ENCODE data around the gene TALDO1. TPM values are rescaled to one million over a fixed set of nuclear protein-coding genes. Genes with fewer than 3 reads are reported as not detected.

The TALDO1 gene
- polyA plus RNA-seq, 1 of the 3 experiments (the other 2 are of a cell fraction), result 103 TPM

- no peak overlapping the region for H2AFZ ChIP-seq (ENCODE audit: low read depth)
- peaks cover 20% of the 10 kb centered on the region for H3K79me2 ChIP-seq (ENCODE audit: insufficient read depth)
- peaks cover 18% of the 10 kb centered on the region for H3F3A ChIP-seq (replicated peaks; ENCODE audit: insufficient read depth)
- no peaks in the 10 kb centered on the region for H3K9me2 ChIP-seq
- TF ChIP-seq TCF12 (IDR thresholded peaks at IDR 0.05), result no peak
- no peak for TF ChIP-seq TEAD4 (IDR thresholded peaks at IDR 0.05; ENCODE audit: borderline replicate concordance, insufficient read depth)
- TF ChIP-seq NRF1 (IDR thresholded peaks at IDR 0.05; ENCODE audit: low read depth, low read length), result no peak
- TF ChIP-seq FOSL2 (IDR thresholded peaks at IDR 0.05; ENCODE audit: borderline replicate concordance, low read depth), result no peak
- no peak for TF ChIP-seq REST (IDR thresholded peaks at IDR 0.05; ENCODE audit: low read depth, low read length)
- TF ChIP-seq MXI1 (IDR thresholded peaks at IDR 0.05; ENCODE audit: low read depth, low read length), result no peak
- TF ChIP-seq PBX3 (IDR thresholded peaks at IDR 0.05), result no peak
- no peak for TF ChIP-seq FOXM1 (IDR thresholded peaks at IDR 0.05; ENCODE audit: low read depth)
- no peak for TF ChIP-seq GABPA (IDR thresholded peaks at IDR 0.05; ENCODE audit: low read depth)
- no peak for TF ChIP-seq MEF2A (IDR thresholded peaks at IDR 0.05; ENCODE audit: borderline replicate concordance, low read depth)
- peak overlapping the region; percentile 100 for H3K4me2 ChIP-seq
- H4K20me1 ChIP-seq (ENCODE audit: insufficient read depth), result no peaks in the 10 kb centered on the region
- DNase-seq, result no peak
- H3K9ac ChIP-seq, result peak overlapping the region; percentile 76
- H3K4me3 ChIP-seq (ENCODE audit: low read depth in 2 of 2, low read length in 1 of 2), result peak overlapping the region; percentile 60 to 90; a peak in 2 of 4 replicates
- peaks cover 0 to 37% of the 10 kb centered on the region in 2 experiments for H3K36me3 ChIP-seq (replicated peaks in 1 of 2; ENCODE audit: control insufficient read depth in 1 of 2, insufficient read depth in 2 of 2, low read length in 1 of 2)
- H3K9me3 ChIP-seq, result no peaks in the 10 kb centered on the region
- ChIA-PET POLR2A (interaction anchor here (2.5 kb wide), 1 partner anchor 9 kb away, joined by 8 read pairs; no protein-coding TSS in a partner anchor), CTCF (interaction anchor here (0.8 to 6.3 kb wide), 4 partner anchors 11 to 157 kb away, joined by 3 to 43 read pairs (median 6); no protein-coding TSS in a partner anchor)
- H3K4me1 ChIP-seq (ENCODE audit: control insufficient read depth in 1 of 2, insufficient read depth in 2 of 2, low read depth in 1 of 2, low read length in 1 of 2), result peaks cover 8 to 40% of the 10 kb centered on the region in 2 experiments; a peak in 2 of 4 replicates
- no peaks in the 10 kb centered on the region for H3K27me3 ChIP-seq (ENCODE audit: insufficient read depth)
- H3K27ac ChIP-seq (ENCODE audit: low read depth in 2 of 2, low read length in 1 of 2), result no peak overlapping the region; a peak in 1 of 4 replicates
- 92% methylated on average over 25 of the region's 38 CpGs for WGBS (ENCODE audit: low lambda C conversion rate)
These were observed 47.7 kb downstream of the TALDO1 start for GRCh38 chr11:794766-795633.

Data from SK-N-SH (cell line).